ENCODE measurements around the gene APP.

APP gene

DNA sequence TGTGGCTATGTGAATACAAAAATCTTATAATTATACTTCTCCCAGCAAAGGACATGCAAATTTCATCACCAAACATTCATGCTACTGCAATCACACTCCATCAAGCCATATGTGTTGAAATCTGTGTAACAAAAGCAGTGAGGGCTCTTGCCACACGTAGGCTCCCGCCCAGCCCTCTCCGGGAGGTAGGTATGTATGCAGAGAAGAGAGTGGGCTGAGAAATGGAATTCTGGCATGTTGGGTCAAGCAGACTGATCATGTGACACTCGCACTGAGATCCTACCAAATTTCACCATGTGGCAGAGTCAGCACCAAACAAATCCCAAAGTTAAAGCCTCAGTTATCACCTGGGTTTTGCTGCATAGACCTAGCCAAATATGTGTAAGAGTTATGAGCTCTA lies 49.7 kb downstream of the APP start:
- TF ChIP-seq, protein P1, sequence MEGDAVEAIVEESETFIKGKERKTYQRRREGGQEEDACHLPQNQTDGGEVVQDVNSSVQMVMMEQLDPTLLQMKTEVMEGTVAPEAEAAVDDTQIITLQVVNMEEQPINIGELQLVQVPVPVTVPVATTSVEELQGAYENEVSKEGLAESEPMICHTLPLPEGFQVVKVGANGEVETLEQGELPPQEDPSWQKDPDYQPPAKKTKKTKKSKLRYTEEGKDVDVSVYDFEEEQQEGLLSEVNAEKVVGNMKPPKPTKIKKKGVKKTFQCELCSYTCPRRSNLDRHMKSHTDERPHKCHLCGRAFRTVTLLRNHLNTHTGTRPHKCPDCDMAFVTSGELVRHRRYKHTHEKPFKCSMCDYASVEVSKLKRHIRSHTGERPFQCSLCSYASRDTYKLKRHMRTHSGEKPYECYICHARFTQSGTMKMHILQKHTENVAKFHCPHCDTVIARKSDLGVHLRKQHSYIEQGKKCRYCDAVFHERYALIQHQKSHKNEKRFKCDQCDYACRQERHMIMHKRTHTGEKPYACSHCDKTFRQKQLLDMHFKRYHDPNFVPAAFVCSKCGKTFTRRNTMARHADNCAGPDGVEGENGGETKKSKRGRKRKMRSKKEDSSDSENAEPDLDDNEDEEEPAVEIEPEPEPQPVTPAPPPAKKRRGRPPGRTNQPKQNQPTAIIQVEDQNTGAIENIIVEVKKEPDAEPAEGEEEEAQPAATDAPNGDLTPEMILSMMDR (conservative IDR thresholded peaks at IDR 0.05; ENCODE audit: low read depth): no peak
- ChIA-PET POLR2A (ENCODE audit: low non-redundant PET) (no interaction called here), CTCF (interaction anchor here (0.5 to 0.8 kb wide), 2 partner anchors 50 to 106 kb away, joined by 4 to 5 read pairs; no protein-coding TSS in a partner anchor)
- peak overlapping the region; percentile 64 for H3K27ac ChIP-seq
- DNase-seq (ENCODE audit: low spot score): peak; percentile 78

GRCh38 chr21:26119906-26120305 lies 50.7 kb downstream of the APP start:
- ChIA-PET POLR2A (ENCODE audit: low non-redundant PET) (no interaction called here), CTCF (interaction anchor here (0.8 kb wide), 1 partner anchor 51 kb away, joined by 5 read pairs; no protein-coding TSS in a partner anchor)
- DNase-seq (ENCODE audit: low spot score): no peak
- TF ChIP-seq, protein P1 (conservative IDR thresholded peaks at IDR 0.05; ENCODE audit: low read depth): no peak
- no peak overlapping the region for H3K27ac ChIP-seq

GRCh38 chr21:26118938-26119540 lies 51.5 kb downstream of the APP start:
- ChIA-PET CTCF (interaction anchor here (0.6 kb wide), 1 partner anchor 361 kb away, joined by 4 read pairs; no protein-coding TSS in a partner anchor), POLR2A (ENCODE audit: low non-redundant PET) (no interaction called here)
- TF ChIP-seq, protein P1 (conservative IDR thresholded peaks at IDR 0.05; ENCODE audit: low read depth): no peak
- no peak for DNase-seq (ENCODE audit: low spot score)
- H3K27ac ChIP-seq: no peak overlapping the region

DNA sequence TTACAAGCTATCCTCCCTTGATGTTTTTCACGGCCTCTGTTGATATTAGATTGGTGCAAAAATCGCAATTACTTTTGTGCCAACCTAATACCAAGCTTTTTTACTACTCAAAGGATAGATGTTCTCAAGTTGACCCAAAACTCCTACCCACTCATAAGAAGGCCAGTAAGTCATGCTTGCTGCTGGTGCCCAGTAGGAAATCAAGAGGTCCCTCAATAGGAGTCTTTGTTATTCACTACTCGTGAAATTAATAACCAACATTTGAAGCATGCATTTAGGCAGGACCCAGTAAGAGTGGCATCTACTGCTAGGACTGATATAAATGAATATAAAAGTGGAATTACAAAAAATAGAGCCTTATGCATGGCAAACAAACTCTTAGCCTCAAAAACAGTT lies 52.6 kb downstream of the APP start:
- TF ChIP-seq, protein P1 (conservative IDR thresholded peaks at IDR 0.05; ENCODE audit: low read depth): no peak
- H3K27ac ChIP-seq: no peak overlapping the region
- CTCF ChIA-PET: no interaction called here
- POLR2A ChIA-PET (ENCODE audit: low non-redundant PET): no interaction called here
- no peak for DNase-seq (ENCODE audit: low spot score)

GRCh38 chr21:26117324-26117971 lies 53.1 kb downstream of the APP start:
- DNase-seq (ENCODE audit: low spot score): no peak
- TF ChIP-seq, protein P1 (conservative IDR thresholded peaks at IDR 0.05; ENCODE audit: low read depth): no peak
- ChIA-PET CTCF (no interaction called here), POLR2A (ENCODE audit: low non-redundant PET) (no interaction called here)
- H3K27ac ChIP-seq: no peak overlapping the region

DNA sequence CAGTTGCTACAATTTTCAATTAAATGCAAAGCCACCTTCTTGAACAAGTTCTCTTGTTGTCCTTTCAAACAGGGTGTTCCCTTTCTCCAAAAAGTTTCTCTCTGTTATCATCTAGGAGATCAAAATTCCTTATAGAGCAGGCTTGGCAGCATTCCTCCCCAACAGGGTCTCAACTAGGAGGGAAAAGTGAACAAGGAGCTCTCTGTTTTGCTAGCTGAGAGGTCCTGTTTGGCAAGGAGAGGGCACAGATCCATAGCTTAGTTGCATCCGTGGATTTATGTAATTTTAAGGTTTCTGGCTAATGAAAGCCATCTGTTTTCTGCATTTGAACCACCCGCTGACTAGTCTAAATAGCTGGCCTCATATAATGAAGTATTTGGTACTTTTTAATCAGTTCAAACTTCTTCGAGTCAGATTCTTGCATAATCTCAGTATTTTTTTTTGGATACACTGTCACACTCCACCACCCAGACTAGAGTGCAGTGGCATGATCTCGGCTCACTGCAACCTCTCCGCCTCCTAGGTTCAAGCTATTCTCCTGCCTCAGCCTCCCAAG lies 54.0 kb downstream of the APP start:
- no peak for DNase-seq (ENCODE audit: low spot score)
- TF ChIP-seq, protein P1 (conservative IDR thresholded peaks at IDR 0.05; ENCODE audit: low read depth): no peak
- POLR2A ChIA-PET (ENCODE audit: low non-redundant PET): no interaction called here
- CTCF ChIA-PET: no interaction called here
- H3K27ac ChIP-seq: no peak overlapping the region
